Measurements from ENCODE around the gene CD300A. TPM values are rescaled to one million over a fixed set of nuclear protein-coding genes. Genes with fewer than 3 reads are reported as not detected.

CD300A gene
- total and polyA plus RNA-seq, 4 donors, result 2.2 to 11.5 (median 8.0) TPM

- Histone ChIP-seq H3K9ac (ENCODE audit: low read depth in 1 of 2, low read length in 2 of 2) (peak overlapping the region; percentile 42 to 83), H3K27me3 (ENCODE audit: control insufficient read depth in 4 of 4, insufficient read depth in 4 of 4, low read length in 3 of 4) (no peaks in the 10 kb centered on the region), H3K4me1 (ENCODE audit: control insufficient read depth in 4 of 4, insufficient read depth in 4 of 4, low read length in 3 of 4) (peaks cover 27 to 87% (median 69%) of the 10 kb centered on the region in 4 donors), H3K36me3 (ENCODE audit: control insufficient read depth in 4 of 4, insufficient read depth in 3 of 4, low read depth in 1 of 4, low read length in 3 of 4) (peaks cover 0 to 11% (median 0%) of the 10 kb centered on the region in 4 donors), H3K27ac (ENCODE audit: low read depth in 1 of 2, low read length in 2 of 2) (peak overlapping the region; percentile 83 to 99), H3K4me3 (ENCODE audit: low read depth in 1 of 3, low read length in 3 of 3) (peak overlapping the region in 1 of 3 donors; percentile 22), H3K9me3 (ENCODE audit: control insufficient read depth in 4 of 4, low read length in 3 of 4) (no peaks in the 10 kb centered on the region)
- TF ChIP-seq EGR1 (IDR thresholded peaks at IDR 0.05; ENCODE audit: low read depth in 2 of 2), result peak; percentile 92 to 95
- peak; percentile 93 for TF ChIP-seq SP1 (IDR thresholded peaks at IDR 0.05)
- peak; percentile 73 for TF ChIP-seq REST (IDR thresholded peaks at IDR 0.05)
- peak; percentile 59 for TF ChIP-seq MAX (IDR thresholded peaks at IDR 0.05)
- peak; percentile 63 for TF ChIP-seq FOXA1 (IDR thresholded peaks at IDR 0.05)
- TF ChIP-seq JUND (IDR thresholded peaks at IDR 0.05), result peak; percentile 54 to 75
- TF ChIP-seq GABPA (IDR thresholded peaks at IDR 0.05 in 1 of 2, conservative IDR thresholded peaks at IDR 0.05 in 1 of 2), result peak; percentile 15 to 39
- TF ChIP-seq ATF3 (IDR thresholded peaks at IDR 0.05), result peak; percentile 39
- no peak for TF ChIP-seq CTCF (IDR thresholded peaks at IDR 0.05; ENCODE audit: low read depth, low read length, missing input control)
- peak; percentile 98 for TF ChIP-seq HNF4A (conservative IDR thresholded peaks at IDR 0.05)
- TF ChIP-seq ZBTB33 (IDR thresholded peaks at IDR 0.05), result peak; percentile 75
- peak; percentile 86 for TF ChIP-seq TAF1 (conservative IDR thresholded peaks at IDR 0.05)
- peak; percentile 60 for TF ChIP-seq YY1 (IDR thresholded peaks at IDR 0.05)
- peak; percentile 93 for TF ChIP-seq HNF4G (IDR thresholded peaks at IDR 0.05)
- peak; percentile 22 for TF ChIP-seq FOXA2 (IDR thresholded peaks at IDR 0.05)
- TF ChIP-seq NR2F2 (IDR thresholded peaks at IDR 0.05), result peak; percentile 93
- peak; percentile 32 to 52 for TF ChIP-seq RAD21 (IDR thresholded peaks at IDR 0.05)
- peak; percentile 95 to 97 for TF ChIP-seq RXRA (IDR thresholded peaks at IDR 0.05)
- 4% methylated on average over 28 of the region's 28 CpGs for WGBS
- DNase-seq (ENCODE audit: low spot score), result peak; percentile 82
Observed at GRCh38 chr17:74442670-74443515, 23.5 kb upstream of the CD300A start.

All from liver (tissue), 9 donors.